Epidermal melanocyte (primary cell): ENCODE measurements around the gene CARD18.

Source experiments
- DNase-seq: peaks from one replicate; pipeline ENCODE4 v3.0.0; 2011; ENCODE audit warnings: low spot score; ENCODE audit not compliant: insufficient read length

The CARD18 gene

GRCh38 chr11:105139669-105140068, at the start of gene CARD18:
Gene CARD18, minus strand, starts transcription at chr11:105139769. Its CDS starts 43 bp downstream, at chr11:105139726.
- no peak for DNase-seq

- no peak for DNase-seq
These were observed 44.4 kb upstream of the CARD18 start for GRCh38 chr11:105183987-105184386.

GRCh38 chr11:105183426-105183825, 43.9 kb upstream of the CARD18 start:
- DNase-seq = no peak

GRCh38 chr11:105181521-105181920, 42.0 kb upstream of the CARD18 start:
- DNase-seq = no peak

GRCh38 chr11:105181100-105181499, 41.5 kb upstream of the CARD18 start:
- DNase-seq = no peak

GRCh38 chr11:105179542-105180278, 40.1 kb upstream of the CARD18 start:
- no peak for DNase-seq

GRCh38 chr11:105177658-105178057, 38.1 kb upstream of the CARD18 start:
- DNase-seq = no peak

- no peak for DNase-seq
These were observed 28.9 kb upstream of the CARD18 start for GRCh38 chr11:105168457-105168856.

GRCh38 chr11:105167244-105167643, 27.7 kb upstream of the CARD18 start:
- no peak for DNase-seq

- no peak for DNase-seq
These were observed 24.6 kb upstream of the CARD18 start for GRCh38 chr11:105164208-105164607.

GRCh38 chr11:105162506-105162905, 22.9 kb upstream of the CARD18 start:
- no peak for DNase-seq

- DNase-seq = no peak
These were observed 18.9 kb upstream of the CARD18 start for GRCh38 chr11:105158436-105158835.

GRCh38 chr11:105156720-105157119, 17.2 kb upstream of the CARD18 start:
- DNase-seq = no peak

- no peak for DNase-seq
These were observed 16.7 kb upstream of the CARD18 start for GRCh38 chr11:105156231-105156630.

GRCh38 chr11:105155679-105156078, 16.1 kb upstream of the CARD18 start:
- DNase-seq = no peak

- no peak for DNase-seq
These were observed 13.8 kb upstream of the CARD18 start for GRCh38 chr11:105153392-105153791.

GRCh38 chr11:105152560-105152959, 13.0 kb upstream of the CARD18 start:
- no peak for DNase-seq

- no peak for DNase-seq
These were observed 12.5 kb upstream of the CARD18 start for GRCh38 chr11:105152021-105152512.

- DNase-seq = no peak
These were observed 9.9 kb upstream of the CARD18 start for GRCh38 chr11:105149477-105149876.

GRCh38 chr11:105148241-105148640, 8.7 kb upstream of the CARD18 start:
- DNase-seq = no peak

- DNase-seq = no peak
These were observed 5.3 kb upstream of the CARD18 start for GRCh38 chr11:105144887-105145286.

GRCh38 chr11:105142167-105142566, 2.6 kb upstream of the CARD18 start:
- no peak for DNase-seq

GRCh38 chr11:105137286-105137685, 2.3 kb downstream of the CARD18 start:
- DNase-seq = no peak
